GDM1 (cell line): ENCODE data around the gene COX7A2L.
"Not testable (repeated sequence)": the region's sequence is repeated elsewhere in the genome, so short reads cannot be mapped to it uniquely, and the experiment has no call there.

Source experiments
- DNase-seq: peaks from one replicate; lab custom pipeline; 2025; lab: John Stamatoyannopoulos, UW

The COX7A2L gene

DNA sequence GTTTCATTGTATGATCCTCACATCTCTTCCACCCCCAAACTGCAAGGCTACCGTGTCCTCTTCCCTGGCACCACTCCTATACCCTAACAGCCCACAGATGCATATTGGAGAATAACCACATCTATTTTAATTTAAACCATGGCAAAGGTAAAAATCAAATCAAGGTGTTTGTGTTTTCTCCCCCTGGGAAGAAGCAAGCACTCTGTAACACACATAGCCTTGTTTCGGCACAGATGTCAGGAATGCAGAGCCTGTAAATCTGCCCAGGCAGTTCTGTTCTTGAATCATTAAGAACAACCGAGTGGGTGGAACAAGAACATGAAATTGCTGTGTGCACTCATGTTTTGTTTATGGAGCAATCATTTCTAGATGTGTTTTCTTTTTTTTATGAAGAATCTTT is 6.8 kb upstream of the COX7A2L start:
- DNase-seq: no peak

GRCh38 chr2:42366411-42366810 is 5.4 kb upstream of the COX7A2L start:
- DNase-seq: no peak

GRCh38 chr2:42364658-42365057 is 3.6 kb upstream of the COX7A2L start:
- no peak for DNase-seq

DNA sequence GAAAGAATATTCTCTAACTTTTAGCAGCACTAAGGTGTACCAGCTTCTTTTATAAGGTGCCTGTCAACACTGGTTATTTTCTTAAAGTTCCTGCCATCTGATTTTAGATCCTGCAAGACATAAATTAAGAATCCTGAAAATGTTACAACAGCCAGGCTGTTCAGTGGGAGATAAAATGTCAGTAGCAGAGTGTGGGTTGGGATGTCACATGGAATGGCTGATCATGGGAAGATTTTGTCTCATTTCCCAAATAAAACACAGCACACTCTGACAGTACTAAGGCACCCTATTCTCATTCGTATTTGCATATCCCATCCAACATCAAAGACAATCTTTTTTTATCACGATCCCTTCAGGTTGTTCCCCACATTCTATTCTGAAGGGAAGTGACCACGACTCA is 2.4 kb upstream of the COX7A2L start:
- DNase-seq: no peak

DNA sequence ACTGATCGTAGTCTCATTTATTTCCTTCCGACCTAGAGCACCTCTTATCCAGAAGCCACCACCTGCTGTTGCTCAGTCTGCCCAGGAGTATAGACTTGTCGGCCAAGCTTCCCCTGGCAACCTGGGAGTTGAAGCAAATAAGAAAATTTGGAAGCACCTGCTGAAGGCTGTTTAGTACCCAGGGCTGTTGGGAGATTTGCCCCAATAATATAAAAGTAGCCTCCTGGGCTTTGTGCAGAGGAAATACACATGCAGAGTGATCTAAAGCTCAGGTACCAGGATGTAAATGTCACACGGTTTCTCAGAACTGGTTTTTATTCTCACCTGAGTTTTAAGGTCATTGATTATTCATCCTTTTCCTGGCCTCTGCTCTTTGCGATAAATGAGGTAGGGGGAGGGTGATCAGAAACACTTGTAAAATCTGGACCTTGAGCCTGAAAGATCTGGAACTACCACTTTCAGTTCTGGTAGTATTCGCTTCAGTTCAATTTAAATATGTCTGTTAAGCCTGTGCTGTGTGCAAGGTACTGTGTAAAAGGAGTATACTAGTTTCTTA is 789 bp upstream of the COX7A2L start:
- no peak for DNase-seq

- DNase-seq: no peak
Measured at GRCh38 chr2:42360493-42360889, 526 bp downstream of the COX7A2L start.

DNA sequence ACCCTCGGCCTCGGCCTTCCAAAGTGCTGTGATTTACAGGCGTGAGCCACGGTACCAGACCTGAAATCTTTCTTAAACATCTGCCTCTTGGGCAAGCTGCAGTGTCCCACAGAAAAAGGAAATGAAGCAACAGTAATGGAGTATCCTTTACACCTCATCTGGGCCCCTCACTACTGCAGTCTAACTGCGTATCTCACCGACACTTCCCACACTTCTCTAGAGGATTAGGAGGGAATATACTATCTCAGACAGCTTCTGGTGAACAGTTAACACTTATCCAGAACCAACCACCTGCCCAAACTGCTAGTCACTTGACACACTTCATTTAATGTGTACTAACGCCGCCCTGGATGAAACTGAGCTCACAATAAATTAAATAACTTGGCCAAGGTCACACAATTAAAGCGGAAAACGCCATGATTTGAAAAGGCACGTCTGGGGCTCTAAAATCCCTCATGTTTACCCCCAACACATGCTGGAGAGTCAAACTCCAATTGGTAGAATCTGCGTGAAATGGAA is 993 bp downstream of the COX7A2L start:
- no peak for DNase-seq

GRCh38 chr2:42359304-42359964 is 1.6 kb downstream of the COX7A2L start:
- no peak for DNase-seq

DNA sequence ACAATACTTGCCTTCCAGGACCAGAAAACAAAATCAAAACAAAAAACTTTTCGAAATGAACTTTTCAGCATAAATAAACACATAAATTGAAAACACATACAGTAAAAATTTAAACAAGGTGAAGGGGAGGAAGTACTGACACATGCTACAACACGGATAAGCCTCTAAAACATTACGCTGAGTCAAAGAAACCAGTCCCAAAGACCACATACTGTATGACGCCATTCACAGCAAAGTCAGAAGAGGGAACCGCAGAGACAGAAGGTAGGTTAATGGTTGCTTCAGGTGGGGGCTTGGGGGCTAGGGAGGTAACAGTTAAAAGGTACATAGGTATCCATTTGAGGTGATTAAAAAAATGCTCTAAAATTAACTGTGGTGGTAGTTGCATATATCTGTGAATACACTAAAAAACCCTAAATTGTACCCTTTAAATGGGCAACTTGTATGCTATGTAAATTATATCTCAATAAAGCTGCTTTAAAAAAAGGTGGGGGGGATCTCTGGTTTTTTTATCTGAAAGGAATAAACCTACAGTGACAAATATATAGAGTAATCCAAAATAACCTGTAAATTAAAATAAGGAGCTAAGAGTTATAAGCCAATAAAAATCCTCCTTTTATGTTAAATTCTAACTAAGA is 7.1 kb downstream of the COX7A2L start:
- DNase-seq: no peak

GRCh38 chr2:42351864-42352263 is 9.2 kb downstream of the COX7A2L start:
- no peak for DNase-seq

GRCh38 chr2:42350434-42351063 is 10.5 kb downstream of the COX7A2L start:
- DNase-seq: no peak

- no peak for DNase-seq
Measured at GRCh38 chr2:42348113-42348805, 12.8 kb downstream of the COX7A2L start.

DNA sequence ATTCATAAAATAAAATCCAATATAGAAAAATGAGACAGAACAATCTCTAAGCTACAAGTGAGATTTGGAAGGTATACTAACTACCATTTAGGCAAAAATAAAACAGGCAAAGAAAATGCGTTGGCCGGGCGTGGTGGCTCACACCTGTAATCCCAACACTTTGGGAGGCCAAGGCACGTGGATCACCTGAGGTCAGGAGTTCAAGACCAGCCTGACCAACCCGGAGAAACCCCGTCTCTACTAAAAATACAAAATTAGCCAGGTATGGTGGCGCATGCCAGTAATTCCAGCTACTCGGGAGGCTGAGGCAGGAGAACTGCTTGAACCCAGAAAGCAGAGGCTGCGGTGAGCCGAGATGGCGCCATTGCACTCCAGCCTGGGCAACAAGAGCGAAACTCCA is 13.5 kb downstream of the COX7A2L start:
- not testable (repeated sequence) for DNase-seq

GRCh38 chr2:42346856-42347255 is 14.2 kb downstream of the COX7A2L start:
- not testable (repeated sequence) for DNase-seq

DNA sequence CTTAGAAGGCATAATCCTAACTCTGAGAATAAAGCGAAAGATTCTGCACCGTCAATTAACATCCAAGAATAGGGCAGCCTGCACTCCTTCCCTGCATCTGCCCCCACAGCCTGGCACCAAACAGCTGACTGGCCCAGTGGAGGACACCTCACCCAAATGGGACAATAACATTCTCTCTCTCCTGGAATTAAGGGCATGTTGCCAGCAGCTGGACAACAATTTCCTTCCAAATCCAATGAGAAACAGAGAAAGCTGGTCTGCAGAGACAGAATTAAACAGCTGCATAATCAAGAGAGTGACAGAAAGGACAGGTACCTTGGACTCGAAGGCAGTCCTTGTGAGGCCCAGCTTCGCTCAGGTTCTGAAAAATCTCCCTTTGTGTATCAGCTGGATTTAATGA is 15.0 kb downstream of the COX7A2L start:
- no peak for DNase-seq

- DNase-seq: no peak
Measured at GRCh38 chr2:42342795-42343241, 18.2 kb downstream of the COX7A2L start.

DNA sequence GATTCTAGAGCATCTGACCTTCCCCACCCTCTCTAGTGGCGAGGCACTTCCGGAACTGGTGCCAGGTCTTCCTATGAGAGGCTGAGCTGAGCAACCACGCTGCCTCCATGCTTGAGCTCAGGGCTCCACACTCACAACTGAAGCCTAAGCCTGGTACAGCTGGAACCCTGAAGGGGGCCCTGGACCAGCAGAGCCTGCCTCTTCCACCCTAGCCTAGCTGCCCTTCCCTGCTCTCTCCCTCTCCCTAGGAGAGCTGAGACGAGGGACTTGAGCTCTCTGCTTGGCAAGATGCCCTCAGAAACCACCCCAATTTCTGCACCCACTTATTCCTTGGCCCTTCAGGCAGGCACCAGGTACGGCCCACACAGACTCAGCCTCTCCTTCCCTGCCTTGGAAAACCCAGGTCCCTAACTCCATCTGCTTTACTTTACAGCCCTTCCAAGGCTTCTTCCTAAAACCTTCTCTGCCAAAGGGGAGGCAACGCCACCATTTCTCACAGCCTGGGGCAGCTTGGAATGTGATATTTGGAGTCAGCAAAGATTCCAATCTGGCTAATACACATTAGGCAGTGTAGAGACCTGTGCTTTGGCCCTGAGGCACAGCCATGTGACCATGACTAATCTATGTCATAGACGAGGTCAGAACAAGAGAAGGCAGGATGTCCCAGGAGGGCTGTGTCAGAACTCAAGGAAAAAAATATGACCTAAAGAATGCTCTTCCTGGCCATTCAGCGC is 18.8 kb downstream of the COX7A2L start:
- DNase-seq: no peak

- no peak for DNase-seq
Measured at GRCh38 chr2:42340938-42341636, 19.9 kb downstream of the COX7A2L start.

DNA sequence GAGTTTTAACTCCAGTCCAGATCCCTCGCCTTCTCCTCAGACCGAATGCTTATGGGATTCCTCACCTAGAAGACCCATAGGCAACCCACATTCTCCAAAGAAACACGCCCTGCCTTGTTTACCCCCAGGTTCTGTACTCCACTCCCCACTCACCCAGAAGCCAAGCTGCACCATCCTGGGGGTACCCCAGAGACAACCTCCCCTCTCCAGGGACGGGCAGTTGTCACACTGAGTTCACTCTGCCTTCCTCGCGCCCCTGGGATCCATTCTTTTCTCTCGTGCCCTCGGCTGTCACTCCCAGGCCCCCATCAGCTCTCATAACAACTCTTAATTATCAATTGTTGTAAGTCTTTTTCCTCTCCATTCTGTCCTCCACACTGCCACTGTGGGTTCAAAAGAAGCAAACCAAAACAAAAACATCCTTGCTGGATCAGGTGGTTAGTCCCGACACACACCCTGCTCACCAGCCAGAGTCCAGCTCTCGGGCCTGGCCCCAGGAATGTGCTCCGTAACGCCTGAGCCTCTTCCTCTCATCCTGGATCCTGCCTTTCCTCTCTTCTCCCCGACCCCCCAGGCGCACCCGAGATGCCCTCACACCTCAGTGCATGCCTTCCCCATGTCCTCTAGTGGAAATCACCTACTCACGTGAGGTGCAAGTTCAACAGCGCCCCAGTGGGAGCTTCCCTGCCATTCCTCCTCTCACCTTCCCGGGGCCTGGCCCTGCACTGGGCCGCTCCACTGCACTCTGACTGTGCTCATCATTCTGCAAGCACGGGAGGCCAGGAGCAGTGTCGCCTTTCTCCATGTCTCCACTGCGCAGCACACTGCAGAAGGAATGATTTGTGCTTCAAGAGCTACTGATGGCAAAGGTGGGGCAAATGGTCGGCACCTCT is 20.7 kb downstream of the COX7A2L start:
- no peak for DNase-seq
